Epithelial cell of esophagus (primary cell): ENCODE measurements around the gene P4HB.

Source experiments
- DNase-seq: peaks from one replicate; pipeline ENCODE4 v3.0.0; 2010; ENCODE audit warnings: low read depth
- H3K4me3 ChIP-seq: 2 replicates; pipeline ENCODE4 v1.5.1; 2011; ENCODE audit warnings: mild to moderate bottlenecking, low read length, control low read depth
- TF ChIP-seq, protein P1 (sequence below): IDR thresholded peaks from 2 replicates; pipeline ENCODE4 v1.5.1; 2011; ENCODE audit warnings: low read depth, mild to moderate bottlenecking, low read length, control low read depth, inconsistent platforms; ENCODE audit not compliant: insufficient read depth; ENCODE audit errors: missing control alignments

P4HB gene

DNA sequence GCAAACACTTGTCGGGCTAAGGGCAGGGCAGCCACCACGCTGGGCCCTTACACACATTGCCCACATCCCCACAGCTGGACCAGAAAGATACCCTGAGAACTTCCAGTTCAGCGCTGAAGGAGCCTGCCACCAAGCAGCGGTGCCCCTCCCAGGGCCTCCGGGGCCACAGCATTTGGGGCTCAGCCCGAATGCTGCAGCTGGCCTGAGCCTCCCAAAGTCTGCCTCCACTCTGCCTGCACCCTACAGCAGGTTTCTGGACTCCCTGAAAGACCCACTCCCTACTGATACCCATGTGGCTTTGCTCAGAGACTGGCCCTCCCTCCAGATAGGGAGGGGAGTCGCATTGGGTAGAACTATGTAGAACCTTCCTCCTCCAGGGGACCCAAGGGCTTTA lies 28.8 kb downstream of the P4HB start:
- H3K4me3 ChIP-seq: no peak overlapping the region
- TF ChIP-seq, protein P1, sequence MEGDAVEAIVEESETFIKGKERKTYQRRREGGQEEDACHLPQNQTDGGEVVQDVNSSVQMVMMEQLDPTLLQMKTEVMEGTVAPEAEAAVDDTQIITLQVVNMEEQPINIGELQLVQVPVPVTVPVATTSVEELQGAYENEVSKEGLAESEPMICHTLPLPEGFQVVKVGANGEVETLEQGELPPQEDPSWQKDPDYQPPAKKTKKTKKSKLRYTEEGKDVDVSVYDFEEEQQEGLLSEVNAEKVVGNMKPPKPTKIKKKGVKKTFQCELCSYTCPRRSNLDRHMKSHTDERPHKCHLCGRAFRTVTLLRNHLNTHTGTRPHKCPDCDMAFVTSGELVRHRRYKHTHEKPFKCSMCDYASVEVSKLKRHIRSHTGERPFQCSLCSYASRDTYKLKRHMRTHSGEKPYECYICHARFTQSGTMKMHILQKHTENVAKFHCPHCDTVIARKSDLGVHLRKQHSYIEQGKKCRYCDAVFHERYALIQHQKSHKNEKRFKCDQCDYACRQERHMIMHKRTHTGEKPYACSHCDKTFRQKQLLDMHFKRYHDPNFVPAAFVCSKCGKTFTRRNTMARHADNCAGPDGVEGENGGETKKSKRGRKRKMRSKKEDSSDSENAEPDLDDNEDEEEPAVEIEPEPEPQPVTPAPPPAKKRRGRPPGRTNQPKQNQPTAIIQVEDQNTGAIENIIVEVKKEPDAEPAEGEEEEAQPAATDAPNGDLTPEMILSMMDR: no peak
- DNase-seq: no peak

DNA sequence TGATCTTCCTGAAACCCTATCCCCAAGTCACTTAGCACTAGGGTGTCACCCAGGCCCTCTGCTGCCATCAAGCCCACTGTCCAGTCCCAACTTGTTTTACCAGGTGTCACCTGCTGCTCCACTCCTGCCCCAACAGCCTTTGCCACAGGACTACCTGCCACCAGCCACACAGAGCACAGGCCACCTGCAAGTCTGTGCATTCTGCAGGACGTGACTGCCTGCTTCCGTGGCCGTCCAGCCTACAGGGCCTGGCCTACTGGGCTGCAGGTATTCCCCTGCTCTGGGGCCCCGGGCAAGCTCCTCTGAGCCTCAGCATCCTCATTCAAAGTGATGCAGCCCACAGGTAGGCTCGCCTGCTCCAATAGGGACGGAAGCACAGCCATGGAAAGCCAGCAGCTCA lies 30.5 kb downstream of the P4HB start:
- no peak for DNase-seq
- H3K4me3 ChIP-seq: no peak overlapping the region
- TF ChIP-seq, protein P1: no peak

DNA sequence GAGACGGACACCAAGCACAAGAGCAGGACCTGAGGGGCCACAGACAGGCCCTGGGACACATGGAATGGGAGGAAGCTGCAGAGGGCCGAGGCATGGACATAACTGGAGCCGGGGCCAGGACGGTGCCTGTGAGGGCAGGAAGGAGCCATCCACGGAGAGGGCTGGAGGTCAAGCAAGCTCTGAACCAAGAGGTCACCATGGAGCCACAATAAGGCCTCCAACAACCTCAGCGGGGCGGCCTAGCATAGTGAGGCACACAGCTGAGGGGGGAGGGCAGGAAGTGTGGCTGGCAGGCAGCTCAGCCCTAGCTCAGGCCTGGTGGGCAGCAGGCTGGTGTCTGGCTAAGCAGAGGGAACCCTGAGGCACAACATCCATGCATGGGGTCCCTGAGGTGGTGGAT lies 31.7 kb downstream of the P4HB start:
- no peak for DNase-seq
- TF ChIP-seq, protein P1: no peak
- no peak overlapping the region for H3K4me3 ChIP-seq

DNA sequence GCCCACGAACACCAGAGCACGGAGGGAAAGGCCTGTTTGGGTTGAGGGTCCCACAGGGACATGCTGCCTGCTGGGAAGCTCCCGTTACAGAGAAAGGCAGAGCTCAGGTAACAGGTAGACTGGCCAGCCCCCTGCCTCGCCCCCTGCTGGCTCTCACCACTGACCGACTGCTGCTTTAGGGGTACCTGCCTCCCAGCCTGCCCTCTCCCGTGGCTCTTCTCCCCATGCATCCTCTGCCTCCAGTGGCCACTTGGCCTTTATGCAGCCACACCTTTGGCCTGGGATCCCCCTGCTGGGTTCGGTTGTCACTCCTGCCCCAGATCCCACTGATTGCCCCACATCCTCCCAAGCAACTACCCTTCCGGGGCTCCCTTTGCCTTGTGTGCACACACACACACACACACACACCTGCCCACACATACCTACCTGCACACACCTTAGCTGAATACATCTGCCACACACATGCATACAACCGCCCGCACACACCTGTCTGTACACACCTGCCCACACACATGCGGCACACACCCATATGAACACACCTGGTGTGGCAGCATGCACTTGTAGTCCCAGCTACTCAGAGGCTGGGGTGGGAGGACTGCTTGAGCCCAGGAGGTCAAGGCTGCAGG lies 34.4 kb downstream of the P4HB start:
- H3K4me3 ChIP-seq: no peak overlapping the region
- no peak for DNase-seq
- TF ChIP-seq, protein P1: no peak

DNA sequence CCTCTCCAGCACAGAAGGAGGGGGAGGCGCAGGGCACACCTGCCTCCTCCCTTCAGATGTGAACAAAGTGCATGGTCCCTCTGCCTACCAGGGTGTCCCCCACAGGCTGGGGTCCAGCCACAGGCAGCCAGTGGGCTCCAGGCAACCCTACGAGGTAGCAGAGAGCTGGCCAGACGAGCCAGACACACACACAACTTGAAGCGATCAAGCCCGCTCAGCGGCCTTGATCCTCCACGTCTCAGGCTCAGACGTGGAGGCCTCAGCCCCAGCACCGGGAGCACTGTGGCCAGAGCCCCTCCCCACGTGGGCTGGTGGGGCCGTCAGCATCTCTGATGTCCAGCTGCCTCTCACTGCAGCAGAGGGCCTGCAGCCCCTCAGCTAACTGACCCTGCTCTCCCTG lies 35.7 kb downstream of the P4HB start:
- TF ChIP-seq, protein P1: no peak

DNA sequence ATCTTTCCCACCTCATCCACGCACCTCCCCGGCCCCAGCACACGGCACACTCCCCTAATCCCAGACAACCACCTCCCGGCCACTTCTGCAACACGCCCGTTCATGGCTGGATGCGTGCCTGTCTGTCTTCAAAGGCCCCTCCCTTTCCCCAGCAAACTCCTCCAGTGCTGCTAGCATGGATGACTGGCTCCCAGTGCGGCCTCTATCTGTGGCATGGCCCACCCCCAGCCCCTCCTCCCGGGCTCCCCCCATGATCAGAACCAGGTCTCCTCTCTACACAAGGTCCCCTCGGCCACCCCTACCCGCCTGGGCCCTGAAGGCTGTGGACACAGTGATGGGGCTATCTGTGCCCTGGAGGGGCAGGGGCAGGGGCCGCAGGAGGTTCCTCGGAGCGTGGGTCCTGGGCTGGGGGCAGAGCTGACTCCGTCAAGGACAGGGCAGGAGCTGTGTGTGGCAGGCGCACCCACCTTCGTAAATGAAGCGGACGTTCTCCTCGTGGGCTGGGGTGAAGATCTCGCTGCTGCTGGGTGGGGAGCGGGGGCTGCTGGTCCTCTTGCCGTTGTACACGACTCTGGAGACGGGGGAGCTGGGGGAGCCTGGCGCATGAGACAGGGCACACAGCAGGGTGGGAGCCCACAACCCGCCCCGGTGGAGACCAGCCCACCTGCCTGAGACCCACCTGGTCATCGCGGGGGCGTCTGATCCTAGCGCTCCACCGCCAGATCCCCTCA lies 36.4 kb downstream of the P4HB start:
- TF ChIP-seq, protein P1: no peak
- DNase-seq: no peak
- no peak overlapping the region for H3K4me3 ChIP-seq

More for the DNA sequence above, 35.7 kb downstream of the P4HB start:
- no peak for DNase-seq
- H3K4me3 ChIP-seq: no peak overlapping the region
